Natural killer cell (primary cell): Measurements from ENCODE around the gene ASAP2. TPM values are rescaled to one million over a fixed set of nuclear protein-coding genes. Genes with fewer than 3 reads are reported as not detected.

ENCODE experiments used
- ATAC-seq, 3 donors: fragments of 150-1000 bp in 2 of 3; fragments of 200-7000 bp in 1 of 3; cut with Tn5 transposase; 1 replicate in 1 of 3; 2 replicates in 2 of 3; pipeline ENCODE4 v1.10.0; 2021; ENCODE audit warnings: mild to moderate bottlenecking in 2 of 3, moderate library complexity in 2 of 3
- DNase-seq, 2 donors: peaks; one replicate each; pipeline versions ENCODE4 v3.0.0 to v3.0.0-alpha.2; 2013 to 2021; ENCODE audit warnings: mixed read lengths in 1 of 2
- H3K27ac ChIP-seq: one replicate; pipeline ENCODE4 v1.5.1; 2013; ENCODE audit warnings: mild to moderate bottlenecking, low read length
- H3K27me3 ChIP-seq: one replicate; pipeline ENCODE4 v1.6.1; 2013; ENCODE audit warnings: low read length; ENCODE audit not compliant: control insufficient read depth, insufficient read depth
- H3K36me3 ChIP-seq: one replicate; pipeline ENCODE4 v1.6.1; 2013; ENCODE audit warnings: low read length; ENCODE audit not compliant: control insufficient read depth, insufficient read depth
- H3K4me1 ChIP-seq: one replicate; pipeline ENCODE4 v1.6.1; 2013; ENCODE audit warnings: low read length; ENCODE audit not compliant: control insufficient read depth, insufficient read depth
- H3K4me3 ChIP-seq: one replicate; pipeline ENCODE4 v1.5.1; 2013; ENCODE audit warnings: low read length
- H3K9me3 ChIP-seq: one replicate; pipeline ENCODE4 v1.6.1; 2013; ENCODE audit warnings: low read length; ENCODE audit not compliant: control insufficient read depth, insufficient read depth
- H3K27ac Mint-ChIP-seq, 2 donors: one replicate each; pipeline ENCODE4 v1.8.0; 2022; ENCODE audit warnings: mild to moderate bottlenecking in 2 of 2, mixed read lengths in 2 of 2, moderate library complexity in 1 of 2
- H3K27me3 Mint-ChIP-seq, 2 donors: one replicate each; pipeline ENCODE4 v1.8.0; 2022; ENCODE audit warnings: low read depth in 2 of 2, mixed read lengths in 2 of 2
- H3K36me3 Mint-ChIP-seq: one replicate; pipeline ENCODE4 v1.8.0; 2022; ENCODE audit warnings: mixed read lengths
- H3K4me1 Mint-ChIP-seq, 2 donors: one replicate each; pipeline ENCODE4 v1.8.0; 2022; ENCODE audit warnings: mixed read lengths in 2 of 2
- H3K4me3 Mint-ChIP-seq: one replicate; pipeline ENCODE4 v1.8.0; 2022; ENCODE audit warnings: mild to moderate bottlenecking, moderate library complexity, mixed read lengths
- H3K9me3 Mint-ChIP-seq, 2 donors: one replicate each; pipeline ENCODE4 v1.8.0; 2022; ENCODE audit warnings: mixed read lengths in 2 of 2
- CTCF ChIP-seq: fragments of 200-600 bp; IDR thresholded peaks from one replicate; pipeline ENCODE4 v1.8.0; 2022; ENCODE audit warnings: antibody characterized with exemption
- WGBS: methylation state at CpG from one replicate; pipeline ENCODE4 v1.1.7; 2013; ENCODE audit warnings: missing lambda C conversion rate; ENCODE audit not compliant: insufficient coverage; 5-methylcytosine and 5-hydroxymethylcytosine counted together
- intact Hi-C: fragments of 100-400 bp; cut with micrococcal nuclease; formaldehyde crosslinking; loops from one replicate; pipeline ENCODE4 v1.14.2; 2022
- total RNA-seq, 4 donors: library from RNA; stranded (reverse); fragments of 120-200 nt in 1 of 4; gene quantifications; one replicate each; pipeline versions ENCODE4 v1.2.3 to v1.2.4, GENCODE V29; 2013 to 2022

The ASAP2 gene
- total RNA-seq, 3 donors from 2014 or later (not counting 1 experiment from before 2014, with no cell fraction given): 0.20 to 1.8 (median 0.60) TPM

- no peak for DNase-seq
- no peaks in the 10 kb centered on the region for H3K9me3 ChIP-seq
- Mint-ChIP-seq H3K27ac (no peak overlapping the region), H3K4me1 (no peaks in the 10 kb centered on the region), H3K36me3 (no peaks in the 10 kb centered on the region), H3K4me3 (no peak overlapping the region), H3K27me3 (no peaks in the 10 kb centered on the region), H3K9me3 (no peaks in the 10 kb centered on the region)
- no peak for ATAC-seq
- intact Hi-C loops: no loop called here
- H3K4me3 ChIP-seq: no peak overlapping the region
- 90% methylated on average over 13 of the region's 13 CpGs for WGBS
- no peaks in the 10 kb centered on the region for H3K4me1 ChIP-seq
- no peak for TF ChIP-seq CTCF
- no peaks in the 10 kb centered on the region for H3K36me3 ChIP-seq
- H3K27me3 ChIP-seq: no peaks in the 10 kb centered on the region
- no peak overlapping the region for H3K27ac ChIP-seq
Measured at GRCh38 chr2:9391961-9392720, 185.5 kb downstream of the ASAP2 start.

- Mint-ChIP-seq H3K36me3 (no peaks in the 10 kb centered on the region), H3K4me1 (no peaks in the 10 kb centered on the region), H3K27ac (no peak overlapping the region), H3K27me3 (no peaks in the 10 kb centered on the region), H3K9me3 (no peaks in the 10 kb centered on the region), H3K4me3 (no peak overlapping the region)
- Histone ChIP-seq H3K4me1 (no peaks in the 10 kb centered on the region), H3K4me3 (no peak overlapping the region), H3K27ac (no peak overlapping the region), H3K9me3 (no peaks in the 10 kb centered on the region), H3K36me3 (no peaks in the 10 kb centered on the region), H3K27me3 (no peaks in the 10 kb centered on the region)
- intact Hi-C loops: no loop called here
- DNase-seq (no peak), ATAC-seq (no peak)
- no peak for TF ChIP-seq CTCF
- WGBS: 91% methylated on average over 28 of the region's 28 CpGs
Measured at GRCh38 chr2:9392898-9393765, 186.5 kb downstream of the ASAP2 start.

- no peak for TF ChIP-seq CTCF
- no peak for DNase-seq
- Mint-ChIP-seq H3K27me3 (no peaks in the 10 kb centered on the region), H3K36me3 (no peaks in the 10 kb centered on the region), H3K27ac (no peak overlapping the region), H3K4me1 (no peaks in the 10 kb centered on the region), H3K4me3 (no peak overlapping the region), H3K9me3 (no peaks in the 10 kb centered on the region)
- Histone ChIP-seq H3K4me1 (no peaks in the 10 kb centered on the region), H3K27ac (no peak overlapping the region), H3K36me3 (no peaks in the 10 kb centered on the region), H3K27me3 (no peaks in the 10 kb centered on the region), H3K4me3 (no peak overlapping the region), H3K9me3 (no peaks in the 10 kb centered on the region)
- WGBS: 96% methylated on average over 15 of the region's 15 CpGs
- ATAC-seq: no peak
- intact Hi-C loops: no loop called here
Measured at GRCh38 chr2:9394816-9395215, 188.2 kb downstream of the ASAP2 start.
